H1 (cell line): ENCODE measurements around the gene AKAP9. TPM values are rescaled to one million over a fixed set of nuclear protein-coding genes. Genes with fewer than 3 reads are reported as not detected.

Experiments used
- EZH2 ChIP-seq: fragments of 200-600 bp; sonication (generic); IDR thresholded peaks from 2 replicates; pipeline ENCODE4 v1.7.1; 2012; ENCODE audit warnings: low read depth, mild to moderate bottlenecking, moderate library complexity, low read length, inconsistent platforms; ENCODE audit not compliant: severe bottlenecking
- NRF1 ChIP-seq: IDR thresholded peaks from 2 replicates; pipeline ENCODE4 v1.6.1; 2011; ENCODE audit warnings: mild to moderate bottlenecking, low read depth, low read length, improper control_type of control experiment
- POLR2A ChIP-seq, 2 experiments: IDR thresholded peaks; 1 replicate in 1 of 2; 2 replicates in 1 of 2; pipeline ENCODE4 v1.6.1; 2011; ENCODE audit warnings: low read depth in 2 of 2, low read length in 2 of 2, mild to moderate bottlenecking in 2 of 2; ENCODE audit errors: control extremely low read depth in 1 of 2
- RNF2 ChIP-seq: fragments of 200-900, 300-1000 bp; sonication (generic); IDR thresholded peaks from 2 replicates; pipeline ENCODE4 v1.7.1; 2016; ENCODE audit warnings: borderline replicate concordance, low read depth, mild to moderate bottlenecking, antibody characterized with exemption, low read length; ENCODE audit not compliant: poor library complexity, severe bottlenecking; ENCODE audit errors: missing control alignments
- SUZ12 ChIP-seq: fragments of 200-600 bp; sonication (generic); IDR thresholded peaks from 2 replicates; pipeline ENCODE4 v1.6.1; 2012; ENCODE audit warnings: mild to moderate bottlenecking, inconsistent platforms, low read length, moderate library complexity, mixed read lengths
- polyA plus RNA-seq, 7 experiments: library from polyadenylated mRNA; depleted of rRNA in 3 of 7; stranded (reverse) in 5 of 7; unstranded in 2 of 7; fragments of >200 nt in 5 of 7; fragments of 200-250 nt in 2 of 7; gene quantifications; 1 replicate in 5 of 7; 2 replicates in 1 of 7; 4 replicates in 1 of 7; pipeline versions ENCODE4 v1.2.1 to v1.2.3, GENCODE V29; 2011 to 2013; ENCODE audit warnings: missing spikeins in 2 of 7, mixed read lengths in 2 of 7
- total RNA-seq: library from RNA; stranded (reverse); fragmentation: NEBNext Ultra II Directional; extraction: Animal tissue kit (Norgen Biotek cat#: 25700); gene quantifications from 2 replicates; pipeline ENCODE4 v1.2.1, GENCODE V29; 2021

The AKAP9 gene
- total and polyA plus RNA-seq, 2 of the 8 experiments (the other 6 are each of a cell fraction or from before 2014, with no cell fraction given): 6.2 to 26.3 TPM

DNA sequence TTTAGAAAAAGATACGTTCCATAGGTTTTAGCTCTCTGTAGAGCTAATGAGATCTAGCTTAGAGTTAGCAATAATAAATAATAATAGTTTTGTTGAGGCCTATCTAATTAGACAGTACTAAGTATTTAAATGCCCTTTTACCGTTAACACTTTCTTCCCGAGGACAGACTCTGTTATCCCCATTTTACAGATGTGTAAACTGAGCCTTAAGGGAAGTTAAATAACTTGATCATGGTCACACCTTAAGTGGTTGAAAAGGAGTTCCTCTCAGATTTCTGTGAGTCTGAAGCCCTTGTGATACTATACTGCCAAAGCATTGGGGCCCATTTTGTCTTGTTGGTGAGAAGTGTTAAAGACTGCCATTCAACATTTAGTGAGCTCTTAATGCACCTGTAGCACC, 132.0 kb downstream of the AKAP9 start (continued):
- no peak for TF ChIP-seq POLR2A (IDR thresholded peaks at IDR 0.05; ENCODE audit: control extremely low read depth in 1 of 2, low read depth in 2 of 2, low read length in 2 of 2)
- TF ChIP-seq EZH2: no peak
- TF ChIP-seq NRF1: no peak
- TF ChIP-seq SUZ12: no peak
- TF ChIP-seq RNF2: no peak
